ENCODE measurements around the gene DLX1. TPM values are rescaled to one million over a fixed set of nuclear protein-coding genes. Genes with fewer than 3 reads are reported as not detected.

Gene DLX1
- total and polyA plus RNA-seq, 11 donors: 0.11 to 0.19 (median 0.18) TPM; not detected in 8

GRCh38 chr2:172097557-172098131, 12.3 kb downstream of the DLX1 start:
- ATAC-seq: no peak
- no peak for DNase-seq
- Histone ChIP-seq H3K27me3 (peaks cover 95 to 100% (median 100%) of the 10 kb centered on the region in 9 donors), H3K4me3 (no peak overlapping the region), H3K9me3 (no peaks in the 10 kb centered on the region), H3K4me1 (peaks cover 6 to 83% (median 65%) of the 10 kb centered on the region in 12 donors), H3K27ac (no peak overlapping the region), H3K36me3 (peaks cover 0 to 3% (median 0%) of the 10 kb centered on the region in 9 donors)
- TF ChIP-seq, protein P1, sequence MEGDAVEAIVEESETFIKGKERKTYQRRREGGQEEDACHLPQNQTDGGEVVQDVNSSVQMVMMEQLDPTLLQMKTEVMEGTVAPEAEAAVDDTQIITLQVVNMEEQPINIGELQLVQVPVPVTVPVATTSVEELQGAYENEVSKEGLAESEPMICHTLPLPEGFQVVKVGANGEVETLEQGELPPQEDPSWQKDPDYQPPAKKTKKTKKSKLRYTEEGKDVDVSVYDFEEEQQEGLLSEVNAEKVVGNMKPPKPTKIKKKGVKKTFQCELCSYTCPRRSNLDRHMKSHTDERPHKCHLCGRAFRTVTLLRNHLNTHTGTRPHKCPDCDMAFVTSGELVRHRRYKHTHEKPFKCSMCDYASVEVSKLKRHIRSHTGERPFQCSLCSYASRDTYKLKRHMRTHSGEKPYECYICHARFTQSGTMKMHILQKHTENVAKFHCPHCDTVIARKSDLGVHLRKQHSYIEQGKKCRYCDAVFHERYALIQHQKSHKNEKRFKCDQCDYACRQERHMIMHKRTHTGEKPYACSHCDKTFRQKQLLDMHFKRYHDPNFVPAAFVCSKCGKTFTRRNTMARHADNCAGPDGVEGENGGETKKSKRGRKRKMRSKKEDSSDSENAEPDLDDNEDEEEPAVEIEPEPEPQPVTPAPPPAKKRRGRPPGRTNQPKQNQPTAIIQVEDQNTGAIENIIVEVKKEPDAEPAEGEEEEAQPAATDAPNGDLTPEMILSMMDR (IDR thresholded peaks at IDR 0.05): no peak
- intact Hi-C loops (cut with DNase I): no loop called here
- WGBS, 4 donors: 44 to 58% (median 51%) methylated on average over 9 of the region's 9 CpGs

DNA sequence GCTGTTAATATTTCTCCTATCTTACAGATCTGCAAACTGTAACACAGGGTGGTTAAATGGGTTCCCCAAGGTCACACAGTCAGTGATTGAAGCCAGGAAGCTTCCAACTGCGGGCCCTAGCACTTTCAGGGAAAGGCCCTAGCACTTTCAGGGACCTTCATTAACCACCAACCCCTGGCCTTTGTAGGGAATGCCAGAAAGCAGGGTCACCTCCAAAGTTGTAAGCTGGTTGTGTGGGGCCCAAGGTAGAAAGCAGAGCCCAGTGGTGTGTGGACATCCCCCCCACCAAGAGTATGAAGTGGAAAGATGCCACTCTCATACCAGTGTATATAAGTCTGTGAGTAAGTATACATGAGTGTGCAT, 13.0 kb downstream of the DLX1 start:
- intact Hi-C loops (cut with DNase I): no loop called here
- DNase-seq: no peak
- Histone ChIP-seq H3K27me3 (peaks cover 94 to 100% (median 100%) of the 10 kb centered on the region in 9 donors), H3K36me3 (peaks cover 0 to 3% (median 0%) of the 10 kb centered on the region in 9 donors), H3K9me3 (no peaks in the 10 kb centered on the region), H3K4me3 (no peak overlapping the region), H3K4me1 (peaks cover 6 to 89% (median 71%) of the 10 kb centered on the region in 12 donors), H3K27ac (no peak overlapping the region)
- ATAC-seq: no peak
- WGBS, 4 donors: 48 to 65% (median 53%) methylated on average over 1 of the region's 1 CpG
- TF ChIP-seq, protein P1 (IDR thresholded peaks at IDR 0.05): no peak
- TF ChIP-seq POLR2A (IDR thresholded peaks at IDR 0.05): no peak

GRCh38 chr2:172098650-172099471, 13.6 kb downstream of the DLX1 start:
- peaks cover 0 to 3% (median 0%) of the 10 kb centered on the region in 9 donors for H3K36me3 ChIP-seq
- peak overlapping the region in 10 of 12 donors; percentile 3 to 51 (median 22) for H3K4me3 ChIP-seq
- TF ChIP-seq, protein P1 (IDR thresholded peaks at IDR 0.05): no peak
- ATAC-seq (peak in 2 of 4 donors; percentile 24 to 64), DNase-seq (peak in 1 of 5 donors; percentile 61)
- WGBS, 4 donors: 6 to 12% (median 8%) methylated on average over 42 to 61 of the region's 61 CpGs
- H3K4me1 ChIP-seq: peaks cover 6 to 93% (median 74%) of the 10 kb centered on the region in 12 donors
- no peak overlapping the region for H3K27ac ChIP-seq
- H3K9me3 ChIP-seq: no peaks in the 10 kb centered on the region
- peaks cover 91 to 100% (median 100%) of the 10 kb centered on the region in 9 donors for H3K27me3 ChIP-seq
- intact Hi-C loops (cut with DNase I): no loop called here

- Histone ChIP-seq H3K27me3 (peaks cover 86 to 100% (median 100%) of the 10 kb centered on the region in 9 donors), H3K27ac (no peak overlapping the region), H3K4me3 (peak overlapping the region in 5 of 12 donors; percentile 3 to 51 (median 28)), H3K9me3 (no peaks in the 10 kb centered on the region), H3K36me3 (peaks cover 0 to 3% (median 0%) of the 10 kb centered on the region in 9 donors), H3K4me1 (peaks cover 6 to 89% (median 69%) of the 10 kb centered on the region in 12 donors)
- no peak for ATAC-seq
- 3 to 9% (median 6%) methylated on average over 13 of the region's 13 CpGs for WGBS, 4 donors
- TF ChIP-seq, protein P1 (IDR thresholded peaks at IDR 0.05): no peak
- no peak for TF ChIP-seq POLR2A (IDR thresholded peaks at IDR 0.05)
- intact Hi-C loops (cut with DNase I): loop anchor here (5.0 to 10.0 kb wide), 9 partner anchors 97 to 525 kb away; partner anchors contain the start of gene HAT1 (in 1 of the 10)
- no peak for DNase-seq
Measured at GRCh38 chr2:172099472-172100079, 14.3 kb downstream of the DLX1 start.

All from heart left ventricle (tissue), 16 donors.